Muscle of arm (tissue), 12 donors: ENCODE measurements around the gene TSSK3. TPM values are rescaled to one million over a fixed set of nuclear protein-coding genes. Genes with fewer than 3 reads are reported as not detected.
A peak's percentile ranks its signal among the peaks of the same experiment; 100 is the strongest.

Experiments
- DNase-seq: peaks from one replicate; pipeline ENCODE4 v3.0.0-alpha.2; 2013
- polyA plus RNA-seq, 12 donors: library from polyadenylated mRNA; unstranded; fragments of 120-200 nt; gene quantifications; one replicate each; pipeline ENCODE4 v1.2.1, GENCODE V29; 2013; ENCODE audit not compliant: insufficient read length in 12 of 12

Gene TSSK3
- polyA plus RNA-seq, 12 donors: 1.2 to 6.5 (median 2.9) TPM; not detected in 2

DNA sequence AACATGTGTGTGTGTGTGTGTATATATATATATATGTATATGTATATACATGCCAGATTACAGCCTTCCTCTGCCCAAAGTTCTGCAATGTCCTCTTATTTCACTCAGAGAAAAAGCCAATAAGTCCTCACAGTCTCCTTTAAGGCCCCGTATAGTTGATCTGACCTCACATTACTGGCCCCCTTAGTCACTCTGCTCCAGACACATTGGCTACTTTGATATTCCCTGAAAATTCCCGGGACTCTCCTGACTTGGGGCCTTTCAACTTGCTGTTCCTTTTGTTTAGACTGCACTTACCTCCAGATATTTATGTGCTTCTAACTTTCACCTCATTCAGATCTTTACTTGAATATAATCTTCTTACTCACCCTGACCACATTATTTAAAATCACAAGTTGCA, 36.1 kb downstream of the TSSK3 start:
- no peak for DNase-seq

DNA sequence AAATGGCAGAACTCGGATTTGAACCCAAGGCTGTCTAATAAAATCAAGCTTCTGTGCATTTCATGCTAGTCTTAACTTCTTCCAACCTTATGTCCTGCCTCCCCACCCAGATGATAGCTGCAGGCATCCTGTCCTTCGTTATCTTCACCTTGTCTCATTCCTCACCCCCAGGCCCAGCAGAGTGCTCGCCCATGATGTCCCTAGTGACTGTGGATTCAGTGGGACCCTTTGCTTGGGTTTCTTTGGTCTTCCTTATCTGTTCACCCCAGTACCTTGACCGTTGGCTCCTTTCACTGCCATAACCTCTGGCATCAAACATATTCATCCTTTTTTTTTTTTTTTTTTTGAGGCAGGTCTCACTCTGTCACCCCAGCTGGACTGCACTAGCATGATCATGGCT, 37.5 kb downstream of the TSSK3 start:
- DNase-seq: no peak

DNA sequence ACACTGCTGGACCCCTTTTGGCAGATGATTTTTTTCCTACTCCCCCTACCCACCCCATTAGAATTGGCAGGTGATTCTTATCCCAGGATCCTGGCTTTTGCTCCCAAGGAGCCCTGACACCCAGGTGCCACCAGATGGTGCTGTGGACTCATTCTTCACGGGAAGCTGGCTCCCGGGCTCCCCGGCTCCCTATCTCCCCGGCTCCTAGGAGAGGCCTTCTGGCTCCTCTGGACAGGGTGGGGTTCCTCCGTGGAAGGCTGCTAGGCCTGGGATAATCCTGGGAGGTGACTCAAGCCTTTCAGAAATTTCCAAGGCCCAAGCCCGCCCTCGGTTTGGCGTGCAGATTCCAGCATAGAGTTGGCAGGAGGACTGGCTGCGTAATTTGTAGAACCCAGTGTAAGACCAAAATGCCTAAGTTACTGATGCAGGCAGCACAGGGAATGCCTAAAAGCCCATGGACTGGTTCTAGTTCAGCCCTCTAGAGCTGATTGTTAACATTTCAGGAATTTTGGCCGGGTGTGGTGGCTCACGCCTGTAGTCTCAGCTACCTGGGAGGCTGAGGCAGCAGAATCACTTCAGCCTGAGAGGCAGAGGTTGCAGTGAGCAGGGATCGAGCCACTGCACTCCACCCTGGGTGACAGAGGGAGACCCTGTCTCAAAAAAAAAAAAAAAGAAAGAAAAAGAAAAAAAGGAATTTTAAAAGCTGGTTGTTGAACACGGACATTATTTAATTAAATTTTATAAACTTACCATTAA, 38.7 kb downstream of the TSSK3 start:
- peak; percentile 79 for DNase-seq

DNA sequence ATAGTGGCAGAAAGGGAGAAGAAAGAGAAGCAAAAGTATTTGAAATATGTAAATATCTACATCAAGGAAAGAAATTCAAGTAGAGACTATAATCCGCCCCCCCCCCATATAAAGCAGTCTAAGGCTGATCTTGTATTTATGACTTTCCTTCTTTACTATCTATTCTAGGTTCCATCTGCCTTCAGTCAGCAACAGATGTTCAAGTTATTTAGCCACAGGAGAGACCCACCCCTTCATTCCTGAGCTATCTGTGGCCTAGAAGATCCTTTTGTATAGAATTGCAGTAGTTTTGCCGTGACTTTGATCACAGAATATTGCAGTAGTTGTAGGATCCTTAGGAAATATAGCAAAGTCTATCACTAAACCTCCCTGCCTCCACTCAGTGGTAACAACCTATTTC, 42.6 kb downstream of the TSSK3 start:
- DNase-seq: no peak

DNA sequence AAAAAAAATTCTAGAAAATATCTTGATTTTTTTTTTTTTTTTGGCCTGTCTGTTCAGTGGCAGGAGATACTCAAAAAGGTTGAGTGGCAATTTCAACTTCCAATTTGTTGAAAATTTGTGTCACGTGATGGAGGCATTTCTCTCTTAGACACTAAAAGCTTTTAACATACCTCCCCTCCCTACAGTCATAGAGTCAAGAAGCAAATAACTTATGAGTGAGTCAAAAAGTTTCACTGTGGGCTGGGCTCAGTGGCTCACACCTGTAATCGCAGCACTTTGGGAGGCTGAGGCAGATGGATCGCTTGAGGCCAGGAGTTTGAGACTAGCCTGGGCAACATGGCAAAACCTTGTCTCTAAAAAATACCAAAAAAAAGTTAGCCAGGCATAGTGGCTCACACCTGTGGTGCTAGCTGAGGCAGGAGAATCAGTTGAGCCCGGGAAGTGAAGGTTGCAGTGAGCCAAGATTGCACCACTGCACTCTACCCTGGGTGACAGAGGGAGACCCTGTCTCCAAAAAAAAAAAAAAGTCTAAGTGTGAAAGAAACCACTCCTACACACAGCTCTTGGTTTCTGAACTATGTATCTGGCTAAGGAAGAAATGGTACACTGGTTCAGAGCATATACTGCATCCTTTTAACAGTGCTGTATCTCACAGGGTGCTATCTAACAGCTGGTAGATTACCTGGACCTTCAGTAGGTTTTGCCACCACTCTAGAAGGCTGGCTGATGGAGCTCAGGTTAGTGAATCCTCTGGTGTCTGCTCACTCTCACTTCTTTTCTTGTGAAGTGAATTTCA, 43.5 kb downstream of the TSSK3 start:
- DNase-seq: no peak

DNA sequence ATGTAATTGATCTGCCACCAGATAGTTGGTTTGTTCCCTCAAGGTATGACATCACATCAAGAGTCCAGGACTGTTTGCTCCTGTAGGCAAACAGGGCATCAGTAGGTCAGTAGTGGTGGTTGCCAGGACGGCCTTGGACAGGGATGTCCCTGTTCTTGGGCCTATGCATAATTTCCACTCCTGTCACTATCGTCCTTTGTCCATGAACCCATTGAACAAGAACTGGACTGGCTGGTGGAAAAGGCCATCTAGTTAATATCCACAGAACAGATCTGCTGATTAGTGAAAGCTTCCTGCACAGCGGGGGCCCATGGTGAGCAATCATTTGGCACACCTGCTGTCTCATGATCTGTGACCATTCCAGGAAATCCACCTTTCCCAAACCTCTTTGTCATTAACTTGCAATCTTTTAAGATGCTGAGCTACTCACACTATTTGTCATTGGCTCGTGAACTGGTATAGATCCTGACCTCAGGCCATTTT, 44.3 kb downstream of the TSSK3 start:
- DNase-seq: no peak

DNA sequence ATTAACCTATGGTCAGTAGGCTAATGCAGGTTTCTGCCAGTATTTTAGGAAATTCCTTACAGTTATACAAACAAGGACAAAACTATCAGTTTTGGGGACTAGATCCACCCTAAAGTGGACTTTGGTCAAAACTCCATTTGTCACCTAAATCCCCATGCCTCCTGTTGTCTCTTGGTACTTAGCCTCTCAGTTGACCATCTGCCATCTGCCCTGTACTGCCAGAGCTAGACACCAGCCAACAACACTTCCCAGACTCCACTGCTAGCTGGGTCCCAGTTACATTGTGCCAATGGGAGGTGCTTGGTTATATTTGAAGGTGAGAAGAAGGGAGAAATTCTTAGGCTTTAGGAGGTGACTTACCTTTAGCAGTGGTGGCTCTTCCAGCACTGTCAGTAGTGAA, 48.9 kb downstream of the TSSK3 start:
- DNase-seq: no peak

DNA sequence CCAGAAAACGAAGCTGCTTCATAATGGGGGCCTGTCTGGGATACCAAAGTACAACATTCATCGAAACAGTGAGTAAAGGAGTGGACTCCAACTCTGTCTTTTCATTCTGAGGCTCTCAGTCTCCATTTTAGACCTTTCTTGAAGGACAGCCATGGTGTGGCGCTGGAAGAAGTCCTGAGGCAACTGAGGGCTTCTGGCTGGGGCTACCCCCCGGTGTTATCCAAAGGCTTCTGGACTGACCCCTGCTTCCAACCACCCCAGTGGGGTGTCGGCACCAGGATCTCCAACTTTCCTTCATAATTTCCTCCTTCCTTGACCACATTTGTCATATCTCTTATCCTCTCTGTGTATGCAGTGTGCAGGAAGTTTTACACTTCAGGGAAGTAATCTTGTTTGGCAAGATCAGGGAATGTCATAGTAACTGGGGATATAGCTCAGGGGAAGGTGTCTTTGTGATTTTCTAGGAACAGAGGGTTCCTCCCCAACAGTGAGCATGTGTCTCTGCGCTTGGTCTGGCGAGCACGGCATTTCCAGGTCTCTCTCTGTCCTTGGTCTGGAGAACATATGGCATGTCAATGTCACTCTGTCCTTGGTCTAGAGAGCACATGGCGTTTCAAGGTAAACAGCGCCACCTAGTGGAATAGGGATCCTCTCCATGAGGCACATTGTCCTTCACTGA, 51.3 kb downstream of the TSSK3 start:
- DNase-seq: no peak

Other genes with a start within 250 kb of the TSSK3 start
- 100 to 1,000 TPM in 1 of 12 donors, 10 to 100 TPM in 11; 23.8 to 173 (median 35.3) TPM for gene TXLNA, start 182.9 kb upstream of the TSSK3 start, polyA plus RNA-seq
- 10 to 100 TPM in 11 of 12 donors, not detected in 1; 20.2 to 82.0 (median 42.3) TPM for gene CCDC28B, start 161.9 kb upstream of the TSSK3 start, polyA plus RNA-seq
- gene IQCC, start 156.9 kb upstream of the TSSK3 start, polyA plus RNA-seq: 1 to 10 TPM in 10 of 12 donors, not detected in 2; 2.4 to 4.9 (median 2.7) TPM
- gene DCDC2B, start 153.4 kb upstream of the TSSK3 start, polyA plus RNA-seq: 1 to 10 TPM in 2 of 12 donors, under 1 TPM in 8, not detected in 2; 0.17 to 1.3 (median 0.47) TPM
- 10 to 100 TPM in 4 of 12 donors, 1 to 10 TPM in 6, not detected in 2; 7.8 to 19.5 (median 9.4) TPM for gene TMEM234, start 140.2 kb upstream of the TSSK3 start, polyA plus RNA-seq
- 100 to 1,000 TPM in 10 of 12 donors, 10 to 100 TPM in 1, not detected in 1; 71.5 to 178 (median 160) TPM for gene EIF3I, start 140.1 kb upstream of the TSSK3 start, polyA plus RNA-seq
- 1 to 10 TPM in 10 of 12 donors, not detected in 2; 3.2 to 5.1 (median 3.8) TPM for gene FAM167B, start 115.3 kb upstream of the TSSK3 start, polyA plus RNA-seq
- 1 to 10 TPM in 3 of 12 donors, under 1 TPM in 7, not detected in 2; 0.49 to 4.2 (median 0.69) TPM for gene LCK, start 111.3 kb upstream of the TSSK3 start, polyA plus RNA-seq
- 10 to 100 TPM in 11 of 12 donors, not detected in 1; 34.9 to 80.1 (median 45.8) TPM for gene HDAC1, start 70.5 kb upstream of the TSSK3 start, polyA plus RNA-seq
- 100 to 1,000 TPM in 11 of 12 donors, not detected in 1; 125 to 326 (median 152) TPM for gene MARCKSL1, start 26.3 kb upstream of the TSSK3 start, polyA plus RNA-seq
- gene FAM229A, start 54 bp upstream of the TSSK3 start, polyA plus RNA-seq: 10 to 100 TPM in 1 of 12 donors, 1 to 10 TPM in 9, not detected in 2; 3.2 to 11.1 (median 4.3) TPM
- gene BSDC1, start 31.9 kb downstream of the TSSK3 start, polyA plus RNA-seq: 10 to 100 TPM in 11 of 12 donors, not detected in 1; 33.3 to 46.7 (median 41.6) TPM
- gene ZBTB8B, start 102.5 kb downstream of the TSSK3 start, polyA plus RNA-seq: under 1 TPM in 10 of 12 donors, not detected in 2; 0.07 to 0.25 (median 0.14) TPM
- 10 to 100 TPM in 9 of 12 donors, 1 to 10 TPM in 3; 5.7 to 97.5 (median 10.9) TPM for gene ZBTB8A, start 176.9 kb downstream of the TSSK3 start, polyA plus RNA-seq